ENCODE data around the gene PHLPP1. TPM values are rescaled to one million over a fixed set of nuclear protein-coding genes. Genes with fewer than 3 reads are reported as not detected.

Gene PHLPP1
- total RNA-seq, 4 donors from 2014 or later = 28.1 to 56.6 (median 37.1) TPM

- no peaks in the 10 kb centered on the region for H3K27me3 ChIP-seq
- no peaks in the 10 kb centered on the region for H3K9me3 ChIP-seq
- no peak for DNase-seq (ENCODE audit: low spot score in 2 of 2)
- no peak overlapping the region for H3K27ac ChIP-seq
- H3K4me1 ChIP-seq = peaks cover 32% of the 10 kb centered on the region
- no peaks in the 10 kb centered on the region for H3K36me3 ChIP-seq
- TF ChIP-seq EP300 (IDR thresholded peaks at IDR 0.05) = no peak
- no peak overlapping the region for H3K4me3 ChIP-seq
- 51% methylated on average over 7 of the region's 7 CpGs for WGBS
Measured at GRCh38 chr18:62790871-62791772, 75.8 kb downstream of the PHLPP1 start.

GRCh38 chr18:62792016-62792415 lies 76.7 kb downstream of the PHLPP1 start:
- no peak for TF ChIP-seq POLR2AphosphoS5 (IDR thresholded peaks at IDR 0.05)
- no peak for TF ChIP-seq POLR2A (IDR thresholded peaks at IDR 0.05)
- TF ChIP-seq CTCF (IDR thresholded peaks at IDR 0.05) = no peak
- TF ChIP-seq EP300 (IDR thresholded peaks at IDR 0.05) = no peak
- no peak for DNase-seq (ENCODE audit: low spot score in 2 of 2)
- H3K4me3 ChIP-seq = no peak overlapping the region
- H3K27ac ChIP-seq = no peak overlapping the region
- H3K36me3 ChIP-seq = no peaks in the 10 kb centered on the region
- 72% methylated on average over 1 of the region's 1 CpG for WGBS
- no peaks in the 10 kb centered on the region for H3K27me3 ChIP-seq
- H3K4me1 ChIP-seq = peaks cover 32% of the 10 kb centered on the region
- H3K9me3 ChIP-seq = no peaks in the 10 kb centered on the region

GRCh38 chr18:62795813-62796212 lies 80.5 kb downstream of the PHLPP1 start:
- Histone ChIP-seq H3K9me3 (no peaks in the 10 kb centered on the region), H3K36me3 (no peaks in the 10 kb centered on the region), H3K4me3 (no peak overlapping the region), H3K27me3 (no peaks in the 10 kb centered on the region), H3K4me1 (peaks cover 15% of the 10 kb centered on the region), H3K27ac (no peak overlapping the region)
- DNase-seq (ENCODE audit: low spot score in 2 of 2) = no peak
- TF ChIP-seq POLR2AphosphoS5 (IDR thresholded peaks at IDR 0.05) = no peak
- TF ChIP-seq EP300 (IDR thresholded peaks at IDR 0.05) = no peak
- no peak for TF ChIP-seq POLR2A (IDR thresholded peaks at IDR 0.05)
- no peak for TF ChIP-seq CTCF (IDR thresholded peaks at IDR 0.05)
- 89% methylated on average over 3 of the region's 3 CpGs for WGBS

- WGBS = 54% methylated on average over 1 of the region's 1 CpG
- Histone ChIP-seq H3K36me3 (no peaks in the 10 kb centered on the region), H3K27ac (no peak overlapping the region), H3K4me3 (no peak overlapping the region), H3K4me1 (peaks cover 11% of the 10 kb centered on the region), H3K27me3 (no peaks in the 10 kb centered on the region), H3K9me3 (no peaks in the 10 kb centered on the region)
- TF ChIP-seq EP300 (IDR thresholded peaks at IDR 0.05) = no peak
- TF ChIP-seq CTCF (IDR thresholded peaks at IDR 0.05) = no peak
- TF ChIP-seq POLR2A (IDR thresholded peaks at IDR 0.05) = no peak
- no peak for TF ChIP-seq POLR2AphosphoS5 (IDR thresholded peaks at IDR 0.05)
- no peak for DNase-seq (ENCODE audit: low spot score in 2 of 2)
Measured at GRCh38 chr18:62796216-62796621, 80.9 kb downstream of the PHLPP1 start.

GRCh38 chr18:62797329-62797728 lies 82.0 kb downstream of the PHLPP1 start:
- TF ChIP-seq EP300 (IDR thresholded peaks at IDR 0.05) = no peak
- no peak overlapping the region for H3K27ac ChIP-seq
- WGBS = 80% methylated on average over 3 of the region's 3 CpGs

GRCh38 chr18:62799977-62800376 lies 84.6 kb downstream of the PHLPP1 start:
- 82% methylated on average over 6 of the region's 6 CpGs for WGBS
- no peak overlapping the region for H3K4me3 ChIP-seq
- H3K27ac ChIP-seq = no peak overlapping the region
- peaks cover 6% of the 10 kb centered on the region for H3K4me1 ChIP-seq
- H3K36me3 ChIP-seq = no peaks in the 10 kb centered on the region
- no peaks in the 10 kb centered on the region for H3K27me3 ChIP-seq
- no peaks in the 10 kb centered on the region for H3K9me3 ChIP-seq
- TF ChIP-seq CTCF (IDR thresholded peaks at IDR 0.05) = no peak
- no peak for TF ChIP-seq POLR2A (IDR thresholded peaks at IDR 0.05)
- no peak for TF ChIP-seq EP300 (IDR thresholded peaks at IDR 0.05)
- no peak for TF ChIP-seq POLR2AphosphoS5 (IDR thresholded peaks at IDR 0.05)
- no peak for DNase-seq (ENCODE audit: low spot score in 2 of 2)

More at GRCh38 chr18:62797329-62797728, 82.0 kb downstream of the PHLPP1 start:
- H3K36me3 ChIP-seq = no peaks in the 10 kb centered on the region
- no peak for DNase-seq (ENCODE audit: low spot score in 2 of 2)
- no peaks in the 10 kb centered on the region for H3K27me3 ChIP-seq
- H3K4me3 ChIP-seq = no peak overlapping the region
- peaks cover 6% of the 10 kb centered on the region for H3K4me1 ChIP-seq
- no peaks in the 10 kb centered on the region for H3K9me3 ChIP-seq

Data from suprapubic skin (tissue), 4 donors.